ENCODE data around the gene OLFML2B. TPM values are rescaled to one million over a fixed set of nuclear protein-coding genes. Genes with fewer than 3 reads are reported as not detected.

Gene OLFML2B
- total and polyA plus RNA-seq, 2 donors, result 11.9 to 16.0 TPM

DNA sequence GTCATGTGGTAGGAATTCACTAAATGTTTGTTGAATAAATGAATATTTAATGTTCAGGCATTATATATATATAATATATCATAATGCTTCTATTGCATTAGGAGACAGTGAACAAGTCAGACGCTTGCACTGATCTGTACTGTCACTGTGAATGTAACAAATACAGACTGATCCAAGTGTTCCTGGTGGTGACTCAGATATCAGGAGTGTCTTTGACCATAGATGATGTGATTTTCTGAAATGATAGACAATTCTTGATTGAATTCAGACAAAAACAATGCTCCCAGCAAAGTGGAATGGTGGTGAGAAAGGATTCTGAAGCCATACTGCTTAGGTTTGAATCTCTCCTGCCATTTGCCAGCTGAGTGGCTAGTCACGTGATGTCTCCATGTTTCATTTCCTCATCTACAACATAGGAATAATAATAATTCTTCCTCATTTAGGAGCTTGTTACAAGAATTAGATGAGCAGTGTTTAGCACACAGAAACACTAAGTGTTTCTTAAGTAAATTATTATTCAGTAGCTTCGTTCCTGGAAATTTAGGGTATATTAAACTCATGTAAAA, 71.0 kb downstream of the OLFML2B start:
- Histone ChIP-seq H3K4me1 (ENCODE audit: insufficient read depth) (no peaks in the 10 kb centered on the region), H3K36me3 (ENCODE audit: insufficient read depth) (no peaks in the 10 kb centered on the region), H3K27ac (ENCODE audit: low read depth) (no peak overlapping the region), H3K4me3 (ENCODE audit: low read depth, low read length) (no peak overlapping the region)
- no peak for DNase-seq (ENCODE audit: extremely low spot score)
- WGBS, result 94% methylated on average over 3 of the region's 3 CpGs

DNA sequence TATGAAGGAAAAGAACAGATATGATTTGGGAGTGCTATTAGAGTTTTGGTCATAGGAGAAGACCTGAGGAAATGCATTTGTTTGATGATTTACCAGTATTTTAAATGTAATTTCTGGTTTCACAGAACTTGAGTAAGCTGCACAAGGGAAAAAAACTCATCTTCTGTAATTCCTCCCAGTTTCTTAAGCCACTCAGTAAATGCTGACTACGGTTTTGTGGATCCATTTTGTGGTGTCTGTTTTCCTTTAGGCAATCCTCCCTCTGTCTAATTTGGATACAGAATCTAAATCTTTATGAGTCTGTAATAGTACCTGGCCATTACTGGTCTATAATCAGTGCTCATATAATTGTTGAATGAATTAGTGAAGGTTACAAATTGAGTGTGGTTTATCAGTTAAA, 72.0 kb downstream of the OLFML2B start:
- WGBS, result 89% methylated on average over 1 of the region's 1 CpG
- H3K4me3 ChIP-seq (ENCODE audit: low read depth, low read length), result no peak overlapping the region
- no peaks in the 10 kb centered on the region for H3K36me3 ChIP-seq (ENCODE audit: insufficient read depth)
- H3K4me1 ChIP-seq (ENCODE audit: insufficient read depth), result no peaks in the 10 kb centered on the region
- H3K27ac ChIP-seq (ENCODE audit: low read depth), result no peak overlapping the region
- no peak for DNase-seq (ENCODE audit: extremely low spot score)

DNA sequence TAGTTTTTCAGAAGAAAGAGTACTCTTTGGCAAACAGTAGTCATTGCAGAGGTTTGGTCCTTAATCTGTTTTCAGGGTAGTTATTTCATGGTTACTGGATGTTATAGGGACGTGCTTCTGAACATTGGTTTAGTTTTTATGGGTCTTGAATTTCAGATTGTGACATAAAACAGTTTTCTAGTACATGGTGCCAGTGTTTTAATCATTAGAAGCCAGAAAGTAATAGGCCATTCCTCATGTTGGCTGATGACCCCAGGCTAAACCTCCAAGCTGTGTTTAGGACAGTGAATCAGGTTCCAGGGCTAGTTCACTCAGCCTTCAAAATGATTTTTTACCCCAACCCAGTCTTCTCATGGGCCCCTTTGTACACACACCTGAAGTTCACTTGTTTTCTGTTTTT, 73.3 kb downstream of the OLFML2B start:
- Histone ChIP-seq H3K4me3 (ENCODE audit: low read depth, low read length) (no peak overlapping the region), H3K27ac (ENCODE audit: low read depth) (no peak overlapping the region), H3K4me1 (ENCODE audit: insufficient read depth) (no peaks in the 10 kb centered on the region), H3K36me3 (ENCODE audit: insufficient read depth) (no peaks in the 10 kb centered on the region)
- WGBS, result 98% methylated on average over 1 of the region's 1 CpG
- no peak for DNase-seq (ENCODE audit: extremely low spot score)

DNA sequence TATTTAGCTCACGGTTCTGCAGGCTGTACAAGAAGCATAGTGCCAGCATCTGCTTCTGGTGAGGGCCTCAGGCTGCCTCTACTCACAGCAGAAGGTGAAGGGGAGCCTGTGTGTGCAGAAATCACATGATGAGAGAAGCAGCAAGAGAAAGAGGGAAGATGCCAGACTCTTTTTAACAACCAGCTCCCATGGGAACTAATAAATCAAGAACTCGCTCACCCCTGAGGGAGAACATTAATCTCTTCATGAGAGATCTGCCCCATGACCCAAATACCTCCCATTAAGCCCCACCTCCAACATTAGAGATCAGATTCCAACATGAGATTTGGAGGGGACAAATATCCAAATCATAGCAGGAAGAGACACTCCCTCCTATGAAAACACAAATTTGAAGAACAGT, 74.1 kb downstream of the OLFML2B start:
- Histone ChIP-seq H3K36me3 (ENCODE audit: insufficient read depth) (no peaks in the 10 kb centered on the region), H3K4me1 (ENCODE audit: insufficient read depth) (no peaks in the 10 kb centered on the region), H3K4me3 (ENCODE audit: low read depth, low read length) (no peak overlapping the region), H3K27ac (ENCODE audit: low read depth) (no peak overlapping the region)
- WGBS, result 74% methylated on average over 2 of the region's 2 CpGs
- DNase-seq (ENCODE audit: extremely low spot score), result no peak

DNA sequence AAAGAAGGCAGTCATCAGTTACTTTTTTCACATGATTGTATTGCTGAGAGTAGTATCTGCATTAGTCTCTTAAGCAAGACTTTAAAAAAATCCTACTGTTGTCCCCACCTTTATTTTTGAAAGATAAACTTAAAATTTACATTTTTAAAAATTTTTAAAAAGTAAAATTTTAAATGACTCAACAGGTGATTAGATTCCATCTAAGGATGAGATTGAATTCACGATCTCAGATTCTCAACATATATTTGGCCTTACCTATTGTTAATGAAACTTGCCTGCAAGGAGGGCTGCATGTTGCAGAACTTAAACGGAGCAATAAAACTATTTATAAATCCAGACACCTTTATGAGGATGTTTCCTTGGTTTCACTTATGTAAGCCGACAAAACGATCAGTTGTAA, 75.2 kb downstream of the OLFML2B start:
- H3K27ac ChIP-seq (ENCODE audit: low read depth), result no peak overlapping the region
- H3K4me3 ChIP-seq (ENCODE audit: low read depth, low read length), result no peak overlapping the region
- no peak for DNase-seq (ENCODE audit: extremely low spot score)
- no peaks in the 10 kb centered on the region for H3K36me3 ChIP-seq (ENCODE audit: insufficient read depth)
- H3K4me1 ChIP-seq (ENCODE audit: insufficient read depth), result no peaks in the 10 kb centered on the region
- 48% methylated on average over 4 of the region's 4 CpGs for WGBS

DNA sequence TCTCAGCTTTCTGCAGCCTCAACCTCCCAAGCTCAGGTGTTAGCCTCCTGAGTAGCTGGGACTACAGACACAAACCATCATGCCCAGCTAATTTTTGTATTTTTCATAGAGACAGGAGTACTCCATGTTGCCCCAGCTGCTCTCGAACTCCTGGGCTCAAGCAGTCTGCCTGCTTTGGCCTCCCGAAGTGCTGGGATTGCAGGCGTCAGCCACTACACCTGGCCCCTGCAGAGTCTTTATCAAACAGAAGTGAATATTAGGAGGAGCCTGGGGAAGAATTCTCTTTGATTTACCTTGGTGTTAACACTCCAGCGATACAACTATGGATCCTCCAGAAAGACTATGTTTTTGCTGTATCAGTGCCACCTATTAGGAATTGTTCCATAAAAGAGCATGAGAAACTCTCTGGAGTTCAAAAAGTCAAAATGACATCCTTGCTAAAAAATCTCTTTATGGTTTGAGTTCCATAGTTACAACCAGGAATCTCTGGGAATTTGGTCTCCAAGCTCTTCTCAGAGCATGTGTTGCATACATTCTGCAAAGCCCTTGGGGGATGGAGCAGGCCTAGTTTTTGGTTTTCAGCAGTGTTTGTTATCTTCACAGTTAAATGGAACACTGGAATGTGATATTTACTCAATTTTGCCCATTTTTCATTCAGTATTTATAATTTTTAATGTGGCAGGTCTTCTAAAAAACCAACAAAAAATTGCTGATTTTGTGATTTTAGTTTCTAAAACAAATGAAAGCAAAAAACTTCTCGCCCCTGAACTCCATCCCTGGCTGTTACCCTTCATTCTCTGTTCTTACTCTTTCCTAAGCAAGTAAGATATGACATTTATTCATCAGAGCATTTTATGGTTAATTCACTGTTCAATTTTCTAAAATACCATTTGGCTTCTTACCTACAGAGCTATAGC, 77.3 kb downstream of the OLFML2B start:
- DNase-seq (ENCODE audit: extremely low spot score), result no peak
- H3K4me3 ChIP-seq (ENCODE audit: low read depth, low read length), result no peak overlapping the region
- H3K27ac ChIP-seq (ENCODE audit: low read depth), result no peak overlapping the region
- no peaks in the 10 kb centered on the region for H3K36me3 ChIP-seq (ENCODE audit: insufficient read depth)
- no peaks in the 10 kb centered on the region for H3K4me1 ChIP-seq (ENCODE audit: insufficient read depth)
- WGBS, result 86% methylated on average over 5 of the region's 5 CpGs

DNA sequence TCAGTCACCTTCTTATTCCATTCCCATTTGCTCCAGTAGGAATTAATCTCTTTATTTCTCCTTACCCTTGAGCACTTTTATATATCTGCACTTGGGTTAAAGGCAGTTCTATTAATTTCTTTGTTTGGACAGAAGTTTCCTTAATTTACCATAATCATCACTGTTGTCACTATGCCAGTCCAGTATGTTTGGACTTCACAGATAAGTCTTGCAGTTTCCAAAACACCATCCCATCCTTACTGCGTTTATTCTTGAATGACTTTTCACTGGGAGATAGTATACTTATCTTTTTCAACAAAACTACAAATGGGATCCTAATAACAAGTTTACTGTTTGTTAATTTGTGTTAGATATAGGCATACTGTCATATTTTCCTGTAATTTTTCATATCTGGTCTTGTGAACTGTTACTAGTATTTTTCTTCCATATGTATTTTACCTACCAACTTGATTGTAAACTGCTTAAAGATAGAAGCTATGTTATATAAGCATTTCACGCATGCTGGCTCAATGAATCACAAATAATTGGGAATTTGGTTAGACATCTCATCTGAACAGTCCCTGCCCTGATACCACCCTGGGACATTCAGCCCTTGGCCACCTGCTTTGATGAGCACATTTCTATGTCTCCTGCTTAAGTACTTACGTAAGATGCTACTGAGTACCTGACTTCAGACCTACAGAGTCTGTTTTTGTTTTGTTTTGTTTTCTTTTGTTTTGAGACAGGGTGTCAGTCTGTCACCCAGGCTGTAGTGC, 78.2 kb downstream of the OLFML2B start:
- 81% methylated on average over 3 of the region's 3 CpGs for WGBS

DNA sequence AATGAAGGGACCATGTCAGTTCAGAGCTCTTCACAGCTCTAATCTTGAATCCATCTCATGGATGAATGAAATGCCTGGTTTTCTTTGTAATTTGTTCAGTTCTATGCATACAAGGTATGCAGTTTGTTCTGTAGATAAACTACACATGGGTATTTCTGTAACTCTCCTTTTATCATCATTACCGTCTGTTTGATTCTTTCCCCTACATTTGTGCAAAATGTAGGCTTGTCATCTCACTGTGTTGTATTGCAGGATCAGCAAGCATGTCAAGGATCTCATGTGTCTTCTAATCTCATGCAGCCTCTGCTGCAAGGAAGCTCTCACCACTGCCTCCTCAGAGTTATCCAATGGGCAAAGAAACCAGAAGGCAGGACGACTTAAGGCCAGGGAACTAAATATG, 79.3 kb downstream of the OLFML2B start:
- DNase-seq (ENCODE audit: extremely low spot score), result no peak
- 84% methylated on average over 2 of the region's 2 CpGs for WGBS
- H3K4me1 ChIP-seq (ENCODE audit: insufficient read depth), result no peaks in the 10 kb centered on the region
- no peak overlapping the region for H3K27ac ChIP-seq (ENCODE audit: low read depth)
- H3K36me3 ChIP-seq (ENCODE audit: insufficient read depth), result no peaks in the 10 kb centered on the region
- H3K4me3 ChIP-seq (ENCODE audit: low read depth, low read length), result no peak overlapping the region

More for the DNA sequence above, 78.2 kb downstream of the OLFML2B start:
- H3K4me3 ChIP-seq (ENCODE audit: low read depth, low read length), result no peak overlapping the region
- no peak for DNase-seq (ENCODE audit: extremely low spot score)
- H3K4me1 ChIP-seq (ENCODE audit: insufficient read depth), result no peaks in the 10 kb centered on the region
- H3K27ac ChIP-seq (ENCODE audit: low read depth), result no peak overlapping the region
- H3K36me3 ChIP-seq (ENCODE audit: insufficient read depth), result no peaks in the 10 kb centered on the region

DNA sequence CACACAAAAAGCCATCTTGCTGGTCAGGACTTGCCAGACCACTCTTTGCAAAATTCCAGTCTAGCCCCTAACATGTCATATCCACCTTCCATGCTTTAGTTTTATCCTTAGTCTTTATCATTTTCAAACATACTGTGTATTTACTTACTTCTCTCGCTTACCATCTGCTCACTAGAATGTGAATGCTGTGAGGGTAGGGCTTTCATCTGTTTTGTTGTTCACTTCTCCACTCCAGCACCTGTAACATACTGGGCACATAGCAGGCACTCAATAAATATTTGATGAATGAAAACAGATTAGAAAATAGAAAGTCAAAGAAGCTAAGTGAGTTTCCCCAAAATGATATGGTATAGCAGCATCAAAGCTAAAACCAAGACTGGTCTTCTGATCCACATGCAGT, 79.9 kb downstream of the OLFML2B start:
- WGBS, result 84% methylated on average over 1 of the region's 1 CpG

DNA sequence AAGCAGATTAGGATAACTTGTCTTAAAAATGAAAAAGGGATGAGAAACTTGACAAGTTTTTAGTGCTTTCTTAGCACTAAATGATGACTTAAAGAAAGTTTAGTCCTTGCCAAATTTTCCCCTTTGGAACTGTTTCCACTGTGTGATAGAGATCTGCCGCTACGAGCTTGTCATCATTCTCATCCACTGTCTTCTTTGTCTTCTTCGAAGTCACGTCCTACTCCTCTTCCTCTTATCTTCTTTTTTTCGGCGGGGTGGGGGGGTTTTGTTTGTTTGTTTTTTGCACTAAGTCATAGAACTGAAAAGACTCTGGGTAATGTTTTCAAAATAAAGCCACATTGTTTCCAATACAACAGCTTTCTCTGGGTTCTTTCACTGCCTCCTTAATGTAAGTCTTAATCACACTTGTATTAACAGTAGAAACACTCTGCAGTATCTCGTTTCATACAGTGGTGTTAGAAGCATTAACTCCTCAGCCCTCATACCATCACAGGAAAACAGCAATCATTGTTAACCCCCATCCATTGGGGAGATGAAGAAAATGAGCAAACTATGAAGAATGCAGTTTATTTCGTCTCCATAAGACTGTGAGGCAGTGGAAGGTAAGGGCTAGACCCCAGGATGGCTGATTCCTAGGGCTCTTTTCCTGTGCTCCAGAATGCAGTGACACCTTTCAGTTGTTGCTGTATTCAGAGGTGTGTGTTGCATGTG, 81.8 kb downstream of the OLFML2B start:
- H3K36me3 ChIP-seq (ENCODE audit: insufficient read depth), result no peaks in the 10 kb centered on the region
- H3K27ac ChIP-seq (ENCODE audit: low read depth), result no peak overlapping the region
- no peak for DNase-seq (ENCODE audit: extremely low spot score)
- 81% methylated on average over 8 of the region's 8 CpGs for WGBS
- no peaks in the 10 kb centered on the region for H3K4me1 ChIP-seq (ENCODE audit: insufficient read depth)
- no peak overlapping the region for H3K4me3 ChIP-seq (ENCODE audit: low read depth, low read length)

More for the DNA sequence above, 79.9 kb downstream of the OLFML2B start:
- Histone ChIP-seq H3K4me1 (ENCODE audit: insufficient read depth) (no peaks in the 10 kb centered on the region), H3K4me3 (ENCODE audit: low read depth, low read length) (no peak overlapping the region), H3K36me3 (ENCODE audit: insufficient read depth) (no peaks in the 10 kb centered on the region), H3K27ac (ENCODE audit: low read depth) (no peak overlapping the region)
- DNase-seq (ENCODE audit: extremely low spot score), result no peak

DNA sequence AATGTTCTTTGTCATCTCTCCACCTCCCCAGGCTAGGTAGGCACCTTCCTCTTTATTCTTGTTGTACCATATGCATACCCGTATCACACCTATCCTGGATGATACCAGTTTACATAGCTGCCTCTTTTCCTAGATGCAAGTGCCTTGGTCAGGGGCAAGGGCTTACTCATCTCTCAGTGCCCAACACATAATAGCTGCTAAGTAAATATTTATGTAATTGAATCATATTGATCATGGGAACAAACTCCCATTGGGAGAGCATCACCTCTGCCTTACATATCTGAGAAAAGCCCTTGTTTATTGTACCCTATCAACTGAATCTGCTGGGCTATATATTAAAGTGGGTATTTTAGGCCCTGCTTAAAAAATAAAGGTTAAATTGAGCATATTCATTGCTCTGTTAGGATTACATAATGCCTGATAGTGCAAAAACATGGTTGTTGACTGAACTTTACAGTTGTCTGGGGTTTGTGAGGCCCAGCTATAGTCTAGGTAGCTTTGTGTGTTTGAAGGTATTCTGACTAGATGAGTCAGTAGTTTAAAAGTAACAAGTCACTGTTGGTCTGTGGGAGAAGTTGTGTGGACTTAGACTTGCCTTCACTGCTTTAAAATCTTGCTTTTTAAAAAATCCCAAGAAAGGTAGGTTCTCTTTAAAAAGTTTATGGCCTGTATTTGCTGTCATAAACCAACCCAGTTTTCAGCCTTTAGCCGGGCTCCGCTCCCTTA, 82.6 kb downstream of the OLFML2B start:
- no peak overlapping the region for H3K27ac ChIP-seq (ENCODE audit: low read depth)

DNA sequence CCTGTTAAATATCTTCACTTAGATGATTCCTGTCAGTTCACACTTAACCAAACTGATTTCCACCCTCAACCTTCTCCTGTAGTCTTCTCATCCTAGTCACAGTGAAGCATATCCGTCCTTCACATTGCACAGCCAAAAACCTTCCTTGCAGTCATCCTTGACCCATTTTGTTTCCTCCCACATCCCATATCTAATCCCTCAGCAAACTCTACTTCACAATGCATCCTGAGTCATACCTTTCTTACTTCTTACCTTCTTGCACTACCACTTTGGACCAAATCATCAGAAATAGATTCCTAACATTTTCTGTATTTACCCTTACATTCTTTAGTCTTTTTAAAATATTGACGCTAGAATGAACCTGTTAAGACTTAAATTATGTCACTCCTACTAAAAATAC, 86.9 kb downstream of the OLFML2B start:
- no peak overlapping the region for H3K27ac ChIP-seq (ENCODE audit: low read depth)
- no peaks in the 10 kb centered on the region for H3K4me1 ChIP-seq (ENCODE audit: insufficient read depth)
- peaks cover 1% of the 10 kb centered on the region for H3K36me3 ChIP-seq (ENCODE audit: insufficient read depth)
- no peak overlapping the region for H3K4me3 ChIP-seq (ENCODE audit: low read depth, low read length)
- 93% methylated on average over 2 of the region's 2 CpGs for WGBS
- no peak for DNase-seq (ENCODE audit: extremely low spot score)

More for the DNA sequence above, 82.6 kb downstream of the OLFML2B start:
- no peaks in the 10 kb centered on the region for H3K4me1 ChIP-seq (ENCODE audit: insufficient read depth)
- H3K36me3 ChIP-seq (ENCODE audit: insufficient read depth), result no peaks in the 10 kb centered on the region
- DNase-seq (ENCODE audit: extremely low spot score), result no peak
- no peak overlapping the region for H3K4me3 ChIP-seq (ENCODE audit: low read depth, low read length)
- WGBS, result 77% methylated on average over 3 of the region's 3 CpGs

DNA sequence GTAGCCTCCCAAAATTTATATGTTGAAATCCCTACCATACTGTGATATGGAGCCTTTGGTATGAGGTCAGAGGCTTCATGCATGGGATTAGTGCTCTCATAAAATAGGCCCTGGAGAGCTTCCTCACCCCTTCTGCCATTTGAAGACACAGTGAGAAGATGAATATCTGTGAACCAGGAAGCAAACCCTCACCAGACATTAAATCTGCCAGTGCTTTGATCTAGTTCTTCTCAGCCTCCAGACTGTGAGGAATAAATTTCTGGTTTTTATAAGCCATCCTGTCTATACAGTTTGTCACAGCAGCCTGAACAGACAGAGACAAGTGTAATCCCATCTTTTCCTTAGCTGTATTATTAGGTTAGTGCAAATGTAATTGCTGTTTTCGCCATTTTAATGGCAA, 88.4 kb downstream of the OLFML2B start:
- no peak overlapping the region for H3K4me3 ChIP-seq (ENCODE audit: low read depth, low read length)
- no peak for DNase-seq (ENCODE audit: extremely low spot score)
- peaks cover 1% of the 10 kb centered on the region for H3K36me3 ChIP-seq (ENCODE audit: insufficient read depth)
- WGBS, result 95% methylated on average over 1 of the region's 1 CpG
- no peaks in the 10 kb centered on the region for H3K4me1 ChIP-seq (ENCODE audit: insufficient read depth)
- no peak overlapping the region for H3K27ac ChIP-seq (ENCODE audit: low read depth)
